HG03060 (cell line): Measurements from ENCODE around the gene CAPZB.

Experiments used
- ATAC-seq: cut with Tn5 transposase; IDR thresholded peaks from one replicate; pipeline ENCODE4 v1.9.1; 2021; ENCODE audit warnings: low read depth, moderate number of reproducible peaks; ENCODE audit not compliant: unreplicated experiment

Gene CAPZB

GRCh38 chr1:19337289-19337688, 148.1 kb downstream of the CAPZB start:
- no peak for ATAC-seq

DNA sequence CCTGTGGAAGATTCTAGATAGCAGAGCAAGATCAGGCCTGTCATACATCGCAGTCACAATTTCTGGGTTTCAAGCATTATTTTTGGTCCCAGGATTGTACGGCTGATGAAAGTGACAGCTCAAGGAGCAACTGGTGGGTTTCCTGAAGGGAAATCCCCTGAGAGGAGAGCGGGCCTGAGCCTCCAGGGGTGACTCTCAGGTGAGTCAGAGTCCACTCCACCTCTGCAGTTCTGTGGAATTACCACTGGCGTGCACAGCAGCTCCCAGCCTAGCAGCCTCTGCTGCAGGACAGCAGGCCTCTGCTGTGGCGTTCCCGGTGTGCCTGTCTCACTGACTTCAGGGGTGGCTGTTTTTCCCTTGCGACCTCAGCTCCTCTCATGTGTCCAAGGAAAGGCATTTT, 148.8 kb downstream of the CAPZB start:
- no peak for ATAC-seq

DNA sequence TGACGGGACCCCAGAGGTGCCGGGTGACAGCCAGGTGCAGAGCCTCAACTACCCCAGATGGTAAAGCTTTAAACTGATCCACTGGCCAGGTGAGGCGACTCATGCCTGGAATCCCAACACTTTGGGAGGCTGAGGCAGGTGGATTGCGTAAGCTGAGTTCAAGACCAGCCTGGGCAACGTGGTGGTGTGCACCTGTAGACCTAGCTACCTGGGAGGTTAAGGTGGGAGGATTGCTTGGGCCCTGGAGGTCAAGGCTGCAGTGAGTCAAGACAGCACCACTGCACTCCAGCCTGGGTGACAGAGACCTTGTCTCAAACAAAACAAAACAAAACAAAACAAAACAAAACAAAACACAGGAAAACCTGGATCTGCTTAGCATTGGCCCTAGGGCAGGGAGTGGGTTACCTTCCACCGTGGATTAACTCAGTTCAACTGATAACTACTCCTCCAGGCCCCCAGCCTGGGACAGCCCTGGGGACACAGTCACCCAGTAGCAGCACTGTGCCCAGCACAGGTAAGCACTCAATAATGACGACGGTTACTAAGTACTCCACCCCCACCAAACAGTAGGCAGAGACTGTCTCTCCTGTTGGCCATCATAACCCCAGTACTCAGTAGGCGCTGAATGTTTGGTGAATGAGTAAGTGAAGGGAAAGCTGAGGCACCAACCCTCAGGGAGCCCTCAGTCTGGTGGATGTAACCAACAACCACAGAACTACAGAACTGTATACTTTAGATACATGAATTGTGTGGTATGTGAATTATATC, 151.6 kb downstream of the CAPZB start:
- ATAC-seq: no peak

GRCh38 chr1:19332832-19333231, 152.5 kb downstream of the CAPZB start:
- no peak for ATAC-seq

- ATAC-seq: no peak
Observed at GRCh38 chr1:19331262-19331878, 154.0 kb downstream of the CAPZB start.

- ATAC-seq: no peak
Observed at GRCh38 chr1:19330449-19331135, 154.7 kb downstream of the CAPZB start.

- ATAC-seq: no peak
Observed at GRCh38 chr1:19329611-19330010, 155.7 kb downstream of the CAPZB start.

DNA sequence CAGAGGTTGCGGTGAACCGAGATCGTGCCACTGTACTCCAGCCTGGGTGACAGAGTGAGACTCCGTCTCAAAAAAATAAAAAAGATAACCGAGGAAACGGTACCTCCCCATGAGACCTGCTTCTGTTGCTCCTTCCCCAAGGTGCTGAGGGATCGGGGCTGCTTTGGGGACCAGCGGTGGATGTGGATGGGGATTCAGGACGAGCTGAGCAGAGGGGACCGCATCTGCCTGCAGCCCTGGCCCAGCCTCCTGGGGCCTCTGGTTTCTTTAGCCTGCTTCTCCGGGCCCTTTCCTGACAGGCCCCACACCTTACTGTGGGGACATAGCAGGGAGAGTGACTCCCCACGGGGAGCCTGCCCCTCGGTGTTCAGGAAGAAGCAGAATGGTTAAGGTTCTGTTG, 156.2 kb downstream of the CAPZB start:
- no peak for ATAC-seq

- ATAC-seq: no peak
Observed at GRCh38 chr1:19328486-19328885, 156.9 kb downstream of the CAPZB start.

DNA sequence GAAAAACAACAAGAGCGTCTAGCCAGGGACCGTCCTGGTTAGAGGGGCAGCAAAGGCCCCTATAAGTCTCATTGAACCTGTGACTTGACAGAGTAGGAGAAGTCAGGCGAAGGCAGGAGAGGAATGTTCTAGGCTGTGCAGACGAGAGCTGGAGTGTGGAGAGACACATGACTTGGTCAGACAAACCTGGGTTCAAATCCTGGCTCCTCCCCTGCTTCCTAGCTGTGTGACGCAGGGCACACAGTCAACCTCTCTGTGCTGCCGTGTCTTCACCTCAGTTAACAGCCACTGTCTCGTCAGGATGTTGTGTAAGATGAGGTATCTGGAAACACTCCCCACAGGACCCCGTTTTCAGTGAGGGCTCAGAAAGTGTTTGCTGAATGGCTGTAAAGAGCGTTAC, 157.6 kb downstream of the CAPZB start:
- no peak for ATAC-seq

DNA sequence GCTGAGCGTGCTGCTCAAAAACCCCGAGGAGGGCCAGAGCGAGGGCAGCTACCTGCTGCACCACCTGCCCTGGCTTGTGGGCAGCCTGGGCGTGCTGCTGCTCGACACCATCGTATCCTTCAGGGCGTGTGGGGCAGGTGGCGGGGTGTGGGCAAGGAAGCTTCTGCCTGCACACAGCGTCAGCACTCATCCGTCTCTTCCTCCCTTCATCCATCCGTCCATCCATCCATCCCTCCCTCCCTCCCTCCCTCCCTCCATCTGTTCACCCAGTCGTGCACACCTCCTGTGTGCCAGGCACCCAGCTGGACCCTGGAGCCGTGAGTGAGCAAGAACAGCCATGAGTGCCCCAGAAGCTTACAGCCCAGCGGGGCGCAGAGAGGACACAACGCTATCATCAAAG, 158.0 kb downstream of the CAPZB start:
- ATAC-seq: no peak

GRCh38 chr1:19326748-19327065, 158.6 kb downstream of the CAPZB start:
- no peak for ATAC-seq

- ATAC-seq: no peak
Observed at GRCh38 chr1:19325958-19326747, 159.2 kb downstream of the CAPZB start.

GRCh38 chr1:19325368-19325957, 159.9 kb downstream of the CAPZB start:
- no peak for ATAC-seq

GRCh38 chr1:19324665-19324990, 160.7 kb downstream of the CAPZB start:
- ATAC-seq: no peak

DNA sequence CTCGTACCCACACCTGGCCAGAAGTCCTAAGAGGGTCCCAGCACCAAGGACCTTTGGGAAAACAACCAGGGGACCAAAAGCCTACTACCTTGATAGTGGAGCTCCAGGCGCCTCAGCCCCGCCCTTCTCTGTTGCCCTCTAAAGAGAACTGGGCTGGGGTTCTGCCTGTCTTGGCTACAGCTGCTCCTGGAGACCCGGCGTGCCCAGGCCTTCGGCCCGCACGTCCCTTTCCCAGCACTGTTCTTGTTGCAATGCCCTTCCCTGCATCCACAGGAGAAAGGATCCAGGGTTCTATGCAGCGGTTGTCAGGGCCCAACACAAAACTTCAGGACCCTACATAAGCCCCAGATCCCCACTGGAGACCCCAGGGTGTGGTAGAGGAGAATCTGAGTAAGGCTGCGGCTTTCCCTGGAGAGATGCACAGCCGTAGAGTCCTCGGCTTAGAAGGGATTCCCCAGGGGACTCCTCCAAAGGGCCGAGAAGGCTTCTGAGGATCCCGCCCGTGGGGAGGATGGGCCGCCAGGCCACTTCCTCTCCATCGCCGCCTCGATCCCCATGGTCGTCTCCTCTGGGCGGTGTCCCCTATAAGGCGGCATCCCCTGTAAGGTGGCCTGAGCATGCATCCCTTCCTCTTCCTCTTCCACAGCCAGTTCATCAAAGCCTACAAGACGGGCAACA, 161.2 kb downstream of the CAPZB start:
- no peak for ATAC-seq

- ATAC-seq: no peak
Observed at GRCh38 chr1:19322481-19322880, 162.9 kb downstream of the CAPZB start.

DNA sequence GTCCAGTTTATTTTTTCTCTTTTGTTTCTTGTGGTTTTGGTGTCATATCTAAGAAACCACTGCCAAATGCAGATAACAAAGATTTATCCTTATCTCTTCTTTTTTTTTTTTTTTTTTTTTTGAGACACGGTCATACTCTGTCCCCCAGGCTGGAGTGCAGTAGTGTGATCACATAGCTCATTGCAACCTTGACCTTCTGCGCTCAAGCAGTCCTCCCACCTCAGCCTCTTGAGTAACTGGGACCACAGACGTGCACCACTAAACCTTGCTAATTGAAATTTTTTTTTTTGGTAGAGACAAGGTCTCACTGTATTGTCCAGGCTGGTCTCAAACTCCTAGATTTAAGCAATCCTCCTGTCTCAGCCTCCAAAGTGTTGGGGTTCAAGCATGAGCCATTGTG, 164.3 kb downstream of the CAPZB start:
- no peak for ATAC-seq

DNA sequence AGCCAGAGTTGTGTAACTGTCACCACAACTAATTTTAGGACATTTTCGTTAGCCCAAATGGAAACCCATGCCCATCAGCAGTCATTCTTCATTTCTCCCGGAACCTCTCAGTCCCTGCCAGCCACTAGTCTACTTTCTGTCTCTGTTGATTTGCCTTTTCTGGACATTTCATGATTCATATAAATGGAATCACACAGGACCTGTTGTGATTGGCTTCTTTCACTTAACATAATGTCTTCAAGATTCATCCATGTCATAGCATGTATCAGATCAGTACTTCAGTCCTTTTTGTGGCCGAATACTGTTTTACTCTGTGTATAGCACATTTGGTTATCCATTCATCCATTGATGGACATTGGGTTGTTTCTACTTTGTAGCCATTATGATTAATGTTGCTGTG, 166.1 kb downstream of the CAPZB start:
- ATAC-seq: no peak

GRCh38 chr1:19317126-19317910, 168.0 kb downstream of the CAPZB start:
- ATAC-seq: no peak
